Lung (tissue), 13 donors: ENCODE results near the gene EXOSC5. TPM values are rescaled to one million over a fixed set of nuclear protein-coding genes. Genes with fewer than 3 reads are reported as not detected.
A peak's percentile ranks its signal among the peaks of the same experiment; 100 is the strongest.

ENCODE experiments used
- ATAC-seq: fragments of 200-7000 bp; cut with Tn5 transposase; one replicate; pipeline ENCODE4 v1.9.1; 2020; ENCODE audit warnings: moderate number of reproducible peaks; ENCODE audit not compliant: insufficient read depth, low FRiP score
- DNase-seq, 3 donors: peaks; one replicate each; pipeline ENCODE4 v3.0.0-alpha.2; 2013 to 2017
- H3K27ac ChIP-seq, 2 donors: one replicate each; pipeline ENCODE4 v1.5.1; 2013; ENCODE audit warnings: mild to moderate bottlenecking in 2 of 2, moderate library complexity in 2 of 2, control low read depth in 1 of 2, inconsistent platforms in 1 of 2, low read depth in 1 of 2, low read length in 1 of 2
- H3K27me3 ChIP-seq, 3 donors: one replicate each; pipeline ENCODE4 v1.5.1; 2013; ENCODE audit warnings: low read length in 2 of 3; ENCODE audit not compliant: control insufficient read depth in 3 of 3, insufficient read depth in 3 of 3
- H3K36me3 ChIP-seq, 4 donors: one replicate each; pipeline ENCODE4 v1.5.1; 2013; ENCODE audit warnings: low read length in 4 of 4, mild to moderate bottlenecking in 1 of 4, moderate library complexity in 1 of 4; ENCODE audit not compliant: control insufficient read depth in 4 of 4, insufficient read depth in 4 of 4
- H3K4me1 ChIP-seq, 5 donors: one replicate each; pipeline ENCODE4 v1.5.1; 2013; ENCODE audit warnings: low read length in 5 of 5, mild to moderate bottlenecking in 2 of 5, moderate library complexity in 1 of 5; ENCODE audit not compliant: control insufficient read depth in 5 of 5, insufficient read depth in 5 of 5
- H3K4me3 ChIP-seq: one replicate; pipeline ENCODE4 v1.5.1; 2013; ENCODE audit warnings: mild to moderate bottlenecking, control low read depth, moderate library complexity
- H3K9ac ChIP-seq, 2 donors: one replicate each; pipeline ENCODE4 v1.5.1; 2013; ENCODE audit warnings: low read length in 2 of 2, control low read depth in 1 of 2; ENCODE audit not compliant: insufficient read depth in 1 of 2
- H3K9me3 ChIP-seq, 4 donors: one replicate each; pipeline ENCODE4 v1.5.1; 2013; ENCODE audit warnings: low read length in 3 of 4, mild to moderate bottlenecking in 1 of 4, moderate library complexity in 1 of 4; ENCODE audit not compliant: control insufficient read depth in 4 of 4, insufficient read depth in 3 of 4
- CTCF ChIP-seq: IDR thresholded peaks from 2 replicates; pipeline ENCODE4 v1.5.1; 2012; ENCODE audit warnings: mild to moderate bottlenecking; ENCODE audit errors: control extremely low read depth, extremely low read depth
- WGBS, 2 donors: extraction: QIAGEN DNeasy Blood & Tissue Kit; methylation state at CpG; one replicate each; pipeline ENCODE4 v1.1.7; 2013; 5-methylcytosine and 5-hydroxymethylcytosine counted together
- polyA plus RNA-seq, 2 donors: library from polyadenylated mRNA; stranded (reverse); fragments of 200-250 nt; gene quantifications; one replicate each; pipeline ENCODE4 v1.2.1, GENCODE V29; 2013
- small RNA-seq: library from RNA; depleted of rRNA; stranded (forward); fragments of <200 nt; gene quantifications from one replicate; pipeline ENCODE3, GENCODE V24; 2014; ENCODE audit warnings: low replicate concordance
- total RNA-seq, 2 donors: library from RNA; depleted of rRNA in 1 of 2; stranded (reverse); fragments of >200 nt in 1 of 2; gene quantifications; one replicate each; pipeline ENCODE4 v1.2.1, GENCODE V29; 2014 to 2021
- donor health status: control.
- donor health status: control.
- donor health status: Bipolar disorder and iron deficiency.
- donor health status: healthy.
- donor health status: DM: yes; HTN: yes; CAD: no.

The EXOSC5 gene
- total and polyA plus RNA-seq, 4 donors = 6.3 to 34.4 (median 27.1) TPM

GRCh38 chr19:41344162-41344561, 53.0 kb downstream of the EXOSC5 start:
- H3K27ac ChIP-seq = no peak overlapping the region
- no peak overlapping the region for H3K9ac ChIP-seq
- H3K4me3 ChIP-seq = no peak overlapping the region
- TF ChIP-seq CTCF = no peak
- H3K4me1 ChIP-seq = no peaks in the 10 kb centered on the region
- peaks cover 4 to 25% (median 8%) of the 10 kb centered on the region in 4 donors for H3K36me3 ChIP-seq
- no peaks in the 10 kb centered on the region for H3K9me3 ChIP-seq
- ATAC-seq (no peak), DNase-seq (no peak)
- H3K27me3 ChIP-seq = no peaks in the 10 kb centered on the region
- 94 to 100% methylated on average over 2 of the region's 2 CpGs for WGBS, 2 donors

GRCh38 chr19:41341669-41342490, 55.3 kb downstream of the EXOSC5 start:
- Histone ChIP-seq H3K9me3 (no peaks in the 10 kb centered on the region), H3K9ac (no peak overlapping the region), H3K27me3 (no peaks in the 10 kb centered on the region), H3K4me1 (no peaks in the 10 kb centered on the region), H3K36me3 (peaks cover 4 to 23% (median 11%) of the 10 kb centered on the region in 4 donors), H3K27ac (peak overlapping the region in 1 of 2 donors; percentile 0), H3K4me3 (no peak overlapping the region)
- TF ChIP-seq CTCF = no peak
- DNase-seq (no peak), ATAC-seq (no peak)
- WGBS, 2 donors = 68 to 73% methylated on average over 20 of the region's 20 CpGs

GRCh38 chr19:41339936-41340335, 57.2 kb downstream of the EXOSC5 start:
- TF ChIP-seq CTCF = no peak
- ATAC-seq (no peak), DNase-seq (no peak)
- peaks cover 4 to 22% (median 12%) of the 10 kb centered on the region in 4 donors for H3K36me3 ChIP-seq
- no peak overlapping the region for H3K27ac ChIP-seq
- 96 to 98% methylated on average over 5 of the region's 5 CpGs for WGBS, 2 donors
- H3K4me3 ChIP-seq = no peak overlapping the region
- no peaks in the 10 kb centered on the region for H3K27me3 ChIP-seq
- no peaks in the 10 kb centered on the region for H3K9me3 ChIP-seq
- H3K9ac ChIP-seq = no peak overlapping the region
- peaks cover 0 to 4% (median 0%) of the 10 kb centered on the region in 5 donors for H3K4me1 ChIP-seq

Small RNA genes lying within 50 kb of the gene (small RNA-seq; reads per million reads assigned to genes)
- gene RF00017 = not detected

Other genes starting within 250 kb of the EXOSC5 start
- 10 to 100 TPM in 1 of 2 donors, 1 to 10 TPM in 1; 9.7 to 13.2 TPM for gene CYP2S1, start 204.1 kb downstream of the EXOSC5 start, total RNA-seq
- 1 to 10 TPM; 5.2 to 5.4 TPM for gene CYP2S1, start 204.1 kb downstream of the EXOSC5 start, polyA plus RNA-seq
- gene AXL, start 178.1 kb downstream of the EXOSC5 start, total RNA-seq = 10 to 100 TPM; 48.6 to 53.0 TPM
- gene AXL, start 178.1 kb downstream of the EXOSC5 start, polyA plus RNA-seq = 10 to 100 TPM in 1 of 2 donors, 1 to 10 TPM in 1; 8.2 to 13.4 TPM
- 100 to 1,000 TPM; 192 to 198 TPM for gene HNRNPUL1, start 133.0 kb downstream of the EXOSC5 start, total RNA-seq
- gene HNRNPUL1, start 133.0 kb downstream of the EXOSC5 start, polyA plus RNA-seq = 10 to 100 TPM; 92.2 to 96.0 TPM
- gene CCDC97, start 87.2 kb downstream of the EXOSC5 start, total RNA-seq = 10 to 100 TPM; 19.7 to 39.9 TPM
- gene CCDC97, start 87.2 kb downstream of the EXOSC5 start, polyA plus RNA-seq = 10 to 100 TPM; 13.2 to 22.2 TPM
- gene TGFB1, start 43.4 kb downstream of the EXOSC5 start, total RNA-seq = 10 to 100 TPM; 18.0 to 88.8 TPM
- 10 to 100 TPM; 27.8 to 67.3 TPM for gene TGFB1, start 43.4 kb downstream of the EXOSC5 start, polyA plus RNA-seq
- gene B9D2, start 33.2 kb downstream of the EXOSC5 start, total RNA-seq = 10 to 100 TPM; 10.2 to 16.4 TPM
- gene B9D2, start 33.2 kb downstream of the EXOSC5 start, polyA plus RNA-seq = 10 to 100 TPM; 11.6 to 18.6 TPM
- gene TMEM91, start 20.8 kb downstream of the EXOSC5 start, total RNA-seq = 10 to 100 TPM; 13.6 to 16.0 TPM
- gene TMEM91, start 20.8 kb downstream of the EXOSC5 start, polyA plus RNA-seq = 10 to 100 TPM; 18.0 to 39.8 TPM
- 10 to 100 TPM; 38.9 to 39.2 TPM for gene BCKDHA, start 459 bp upstream of the EXOSC5 start, total RNA-seq
- gene BCKDHA, start 459 bp upstream of the EXOSC5 start, polyA plus RNA-seq = 10 to 100 TPM; 19.7 to 54.5 TPM
- 10 to 100 TPM in 1 of 2 donors, 1 to 10 TPM in 1; 6.2 to 30.5 TPM for gene B3GNT8, start 30.0 kb upstream of the EXOSC5 start, total RNA-seq
- gene B3GNT8, start 30.0 kb upstream of the EXOSC5 start, polyA plus RNA-seq = 10 to 100 TPM; 35.1 to 39.0 TPM
- gene DMAC2, start 42.6 kb upstream of the EXOSC5 start, total RNA-seq = 10 to 100 TPM; 25.5 to 51.4 TPM
- 10 to 100 TPM; 46.2 to 51.7 TPM for gene DMAC2, start 42.6 kb upstream of the EXOSC5 start, polyA plus RNA-seq
- gene ERICH4, start 45.8 kb upstream of the EXOSC5 start, total RNA-seq = not detected
- under 1 TPM in 1 of 2 donors, not detected in 1; 0.16 TPM for gene ERICH4, start 45.8 kb upstream of the EXOSC5 start, polyA plus RNA-seq
- 10 to 100 TPM in 1 of 2 donors, 1 to 10 TPM in 1; 6.5 to 12.2 TPM for gene CEACAM21, start 178.8 kb upstream of the EXOSC5 start, total RNA-seq
- 10 to 100 TPM in 1 of 2 donors, 1 to 10 TPM in 1; 9.6 to 10.9 TPM for gene CEACAM21, start 178.8 kb upstream of the EXOSC5 start, polyA plus RNA-seq
- 10 to 100 TPM in 1 of 2 donors, 1 to 10 TPM in 1; 2.1 to 15.9 TPM for gene CEACAM4, start 229.7 kb upstream of the EXOSC5 start, total RNA-seq
- 10 to 100 TPM in 1 of 2 donors, 1 to 10 TPM in 1; 4.5 to 30.0 TPM for gene CEACAM4, start 229.7 kb upstream of the EXOSC5 start, polyA plus RNA-seq